A673 (cell line): Measurements from ENCODE around the gene APOA1. TPM values are rescaled to one million over a fixed set of nuclear protein-coding genes. Genes with fewer than 3 reads are reported as not detected.

Experiments used
- BruUV-seq: library from RNA; stranded (reverse); fragments of 400-500 nt; replicated peaks from 2 replicates; lab custom pipeline; 2021; lab: Mats Ljungman, UMichigan
- CTCF ChIA-PET: fragments of 300-600 bp; sonication (Branson Sonifier 250); formaldehyde crosslinking; loops from one replicate; lab custom pipeline; 2022; ENCODE audit warnings: antibody characterized with exemption; lab: Charles Lee
- POLR2A ChIA-PET: fragments of 300-600 bp; sonication (Branson Sonifier 250); formaldehyde crosslinking; loops from one replicate; lab custom pipeline; 2022; ENCODE audit warnings: antibody characterized with exemption; ENCODE audit not compliant: low non-redundant PET; lab: Charles Lee
- DNase-seq: peaks from one replicate; pipeline ENCODE4 v3.0.0-alpha.2; 2015; ENCODE audit warnings: low spot score
- H3K27ac ChIP-seq: fragments of 200-600 bp; sonication (generic); 2 replicates; pipeline ENCODE4 v1.5.1; 2016; ENCODE audit warnings: mixed run types, low read depth, mild to moderate bottlenecking, mixed read lengths, antibody characterized with exemption, low read length; ENCODE audit not compliant: poor library complexity, severe bottlenecking
- H3K27me3 ChIP-seq: fragments of 200-600 bp; sonication (generic); replicated peaks from 2 replicates; pipeline ENCODE4 v1.6.1; 2017; ENCODE audit warnings: mixed run types, low read depth, mild to moderate bottlenecking, mixed read lengths, antibody characterized with exemption, low read length; ENCODE audit not compliant: insufficient read depth, poor library complexity
- H3K36me3 ChIP-seq: fragments of 200-600 bp; sonication (generic); 2 replicates; pipeline ENCODE4 v1.6.1; 2016; ENCODE audit warnings: mixed run types, mild to moderate bottlenecking, mixed read lengths, antibody characterized with exemption, low read length; ENCODE audit not compliant: insufficient read depth, poor library complexity, severe bottlenecking
- H3K4me1 ChIP-seq: fragments of 200-600 bp; sonication (generic); 2 replicates; pipeline ENCODE4 v1.6.1; 2017; ENCODE audit warnings: mixed run types, mild to moderate bottlenecking, mixed read lengths, antibody characterized with exemption, low read length; ENCODE audit not compliant: insufficient read depth, poor library complexity, severe bottlenecking
- H3K4me3 ChIP-seq: fragments of 200-600 bp; sonication (generic); 2 replicates; pipeline ENCODE4 v1.5.1; 2016; ENCODE audit warnings: low read depth, mixed run types, mild to moderate bottlenecking, mixed read lengths, low read length; ENCODE audit not compliant: poor library complexity, severe bottlenecking
- H3K9me3 ChIP-seq: fragments of 200-600 bp; sonication (generic); 2 replicates; pipeline ENCODE4 v1.6.1; 2016; ENCODE audit warnings: mixed run types, low read depth, mild to moderate bottlenecking, mixed read lengths, antibody characterized with exemption, low read length; ENCODE audit not compliant: poor library complexity, severe bottlenecking
- CTCF ChIP-seq: fragments of 300-800, 200-600 bp; sonication (generic); conservative IDR thresholded peaks from 2 replicates; pipeline ENCODE4 v1.5.1; 2017; ENCODE audit warnings: low read depth, mild to moderate bottlenecking, antibody characterized with exemption, low read length, moderate library complexity, mixed read lengths
- EZH2 ChIP-seq: fragments of 200-600 bp; sonication (generic); IDR thresholded peaks from 2 replicates; pipeline ENCODE4 v1.6.1; 2017; ENCODE audit warnings: borderline replicate concordance, low read depth, mild to moderate bottlenecking, mixed read lengths, antibody characterized with exemption, low read length; ENCODE audit not compliant: poor library complexity, severe bottlenecking
- intact Hi-C: fragments of 100-400 bp; cut with micrococcal nuclease; formaldehyde crosslinking; loops from one replicate; pipeline ENCODE4 v1.10.0; 2022; ENCODE audit not compliant: unreplicated experiment
- total RNA-seq: library from RNA; stranded (reverse); gene quantifications from 2 replicates; pipeline ENCODE4 v1.2.3, GENCODE V29; 2021

APOA1 gene
- total RNA-seq, 1 experiment from 2014 or later, result 0.43 TPM

- H3K4me3 ChIP-seq, result no peak overlapping the region
- no peaks in the 10 kb centered on the region for H3K36me3 ChIP-seq
- ChIA-PET POLR2A (no interaction called here), CTCF (no interaction called here)
- intact Hi-C loops, result no loop called here
- TF ChIP-seq CTCF, result no peak
- TF ChIP-seq EZH2, result no peak
- no peak for DNase-seq
- no peaks in the 10 kb centered on the region for H3K27me3 ChIP-seq
- no peaks in the 10 kb centered on the region for H3K4me1 ChIP-seq
- no peaks in the 10 kb centered on the region for H3K9me3 ChIP-seq
- no TSS peak for BruUV-seq
- no peak overlapping the region for H3K27ac ChIP-seq
These were observed 25.3 kb downstream of the APOA1 start for GRCh38 chr11:116812109-116812508.

GRCh38 chr11:116811194-116811593 lies 26.2 kb downstream of the APOA1 start:
- CTCF ChIA-PET, result interaction anchor here (0.8 kb wide), 1 partner anchor 20 kb away, joined by 10 read pairs; the partner anchor contains the start of gene APOA5
- BruUV-seq, result no TSS peak
- intact Hi-C loops, result no loop called here

GRCh38 chr11:116808262-116809175 lies 28.9 kb downstream of the APOA1 start:
- Histone ChIP-seq H3K4me3 (no peak overlapping the region), H3K27me3 (no peaks in the 10 kb centered on the region), H3K9me3 (no peaks in the 10 kb centered on the region), H3K4me1 (no peaks in the 10 kb centered on the region), H3K36me3 (no peaks in the 10 kb centered on the region), H3K27ac (no peak overlapping the region)
- no peak for DNase-seq
- intact Hi-C loops, result no loop called here
- ChIA-PET CTCF (no interaction called here), POLR2A (no interaction called here)
- TF ChIP-seq CTCF, result no peak
- no peak for TF ChIP-seq EZH2
- no TSS peak for BruUV-seq

More at GRCh38 chr11:116811194-116811593, 26.2 kb downstream of the APOA1 start:
- no peaks in the 10 kb centered on the region for H3K9me3 ChIP-seq
- H3K27ac ChIP-seq, result no peak overlapping the region
- H3K4me1 ChIP-seq, result no peaks in the 10 kb centered on the region
- no peaks in the 10 kb centered on the region for H3K36me3 ChIP-seq
- DNase-seq, result no peak
- no peaks in the 10 kb centered on the region for H3K27me3 ChIP-seq
- TF ChIP-seq EZH2, result no peak
- no peak for TF ChIP-seq CTCF
- POLR2A ChIA-PET, result no interaction called here
- H3K4me3 ChIP-seq, result no peak overlapping the region
